Measurements from ENCODE around the gene CACNA1C. TPM values are rescaled to one million over a fixed set of nuclear protein-coding genes. Genes with fewer than 3 reads are reported as not detected.

The CACNA1C gene
- total RNA-seq, 4 donors from 2014 or later = 0.38 to 2.4 (median 1.4) TPM

DNA sequence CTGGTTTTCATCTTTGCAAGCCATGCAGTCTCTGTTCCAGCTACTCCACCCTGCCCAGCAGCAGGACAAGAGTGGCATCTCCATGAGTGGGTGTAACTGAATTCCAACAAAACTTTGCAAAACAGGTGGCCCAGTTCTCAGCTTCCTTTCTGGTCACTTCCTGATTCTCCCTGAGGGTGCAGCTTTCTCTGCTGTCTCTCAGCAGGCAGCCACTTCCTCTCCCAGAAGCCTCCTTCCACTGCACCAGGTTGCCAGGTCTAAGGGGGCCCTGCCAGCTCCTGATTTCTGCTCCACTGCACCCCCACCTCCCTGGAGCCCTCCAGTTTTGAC, 400.9 kb downstream of the CACNA1C start:
- no peak for DNase-seq (ENCODE audit: low spot score in 2 of 2)
- intact Hi-C loops (cut with DNase I; ENCODE audit: low total_unique reads) = no loop called here
- TF ChIP-seq, protein P1, sequence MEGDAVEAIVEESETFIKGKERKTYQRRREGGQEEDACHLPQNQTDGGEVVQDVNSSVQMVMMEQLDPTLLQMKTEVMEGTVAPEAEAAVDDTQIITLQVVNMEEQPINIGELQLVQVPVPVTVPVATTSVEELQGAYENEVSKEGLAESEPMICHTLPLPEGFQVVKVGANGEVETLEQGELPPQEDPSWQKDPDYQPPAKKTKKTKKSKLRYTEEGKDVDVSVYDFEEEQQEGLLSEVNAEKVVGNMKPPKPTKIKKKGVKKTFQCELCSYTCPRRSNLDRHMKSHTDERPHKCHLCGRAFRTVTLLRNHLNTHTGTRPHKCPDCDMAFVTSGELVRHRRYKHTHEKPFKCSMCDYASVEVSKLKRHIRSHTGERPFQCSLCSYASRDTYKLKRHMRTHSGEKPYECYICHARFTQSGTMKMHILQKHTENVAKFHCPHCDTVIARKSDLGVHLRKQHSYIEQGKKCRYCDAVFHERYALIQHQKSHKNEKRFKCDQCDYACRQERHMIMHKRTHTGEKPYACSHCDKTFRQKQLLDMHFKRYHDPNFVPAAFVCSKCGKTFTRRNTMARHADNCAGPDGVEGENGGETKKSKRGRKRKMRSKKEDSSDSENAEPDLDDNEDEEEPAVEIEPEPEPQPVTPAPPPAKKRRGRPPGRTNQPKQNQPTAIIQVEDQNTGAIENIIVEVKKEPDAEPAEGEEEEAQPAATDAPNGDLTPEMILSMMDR (IDR thresholded peaks at IDR 0.05) = no peak
- no peak for TF ChIP-seq POLR2A (IDR thresholded peaks at IDR 0.05)
- H3K4me3 ChIP-seq (ENCODE audit: low read depth, poor library complexity, severe bottlenecking) = no peak overlapping the region

DNA sequence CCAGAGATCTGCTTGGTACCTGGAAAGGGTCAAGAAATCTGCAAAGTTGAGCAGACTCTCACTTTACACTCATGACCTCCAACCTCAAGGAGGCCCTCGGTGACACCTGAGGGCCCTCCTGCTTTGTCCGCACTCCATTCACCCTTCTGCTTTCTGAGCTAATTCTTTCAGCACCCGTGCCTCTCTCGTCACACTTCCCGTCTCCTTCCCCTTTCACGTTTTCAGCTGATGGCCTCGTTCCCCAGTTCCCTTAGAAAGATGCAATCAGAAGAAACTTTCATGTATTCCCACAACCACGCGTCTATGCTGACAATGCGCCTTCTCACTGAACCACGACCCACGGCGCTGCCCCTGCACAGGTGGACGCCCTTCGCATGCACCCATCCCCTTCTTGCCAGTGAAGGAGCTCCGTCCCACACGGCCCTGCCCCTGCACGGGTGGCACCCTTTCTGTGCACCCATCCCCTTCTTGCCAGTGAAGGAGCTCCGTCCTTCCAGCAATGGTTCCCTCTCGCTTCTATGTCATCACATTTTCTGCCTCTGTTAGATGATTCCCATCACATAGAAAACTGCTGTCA, 401.9 kb downstream of the CACNA1C start:
- intact Hi-C loops (cut with DNase I; ENCODE audit: low total_unique reads) = no loop called here
- H3K4me3 ChIP-seq (ENCODE audit: low read depth, poor library complexity, severe bottlenecking) = no peak overlapping the region
- WGBS, 2 donors = 82 to 85% methylated on average over 20 of the region's 20 CpGs
- DNase-seq (ENCODE audit: low spot score in 2 of 2) = no peak
- TF ChIP-seq, protein P1 (IDR thresholded peaks at IDR 0.05) = no peak
- TF ChIP-seq POLR2A (IDR thresholded peaks at IDR 0.05) = no peak

DNA sequence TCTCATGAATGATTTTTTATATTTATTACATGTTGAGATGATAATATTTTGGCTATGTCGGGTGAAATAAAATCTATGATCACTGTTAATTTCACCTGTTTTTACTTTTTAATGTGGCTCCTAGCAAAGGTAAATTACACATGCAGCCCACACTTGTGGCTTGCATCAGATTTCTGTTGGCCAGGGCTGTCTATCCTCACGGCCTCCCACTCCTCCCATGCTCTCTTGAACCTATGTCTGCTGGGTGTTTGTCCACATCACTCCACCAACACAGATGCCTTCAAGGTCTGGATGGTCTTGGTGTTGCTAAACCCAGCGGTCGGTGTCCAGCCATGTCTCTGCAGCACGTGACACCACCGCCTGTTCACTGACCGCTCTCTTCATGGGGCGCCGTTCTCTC, 402.6 kb downstream of the CACNA1C start:
- DNase-seq (ENCODE audit: low spot score in 2 of 2) = no peak
- 94% methylated on average over 9 of the region's 9 CpGs for WGBS, 2 donors
- H3K4me3 ChIP-seq (ENCODE audit: low read depth, poor library complexity, severe bottlenecking) = no peak overlapping the region
- intact Hi-C loops (cut with DNase I; ENCODE audit: low total_unique reads) = no loop called here
- TF ChIP-seq, protein P1 (IDR thresholded peaks at IDR 0.05) = no peak
- TF ChIP-seq POLR2A (IDR thresholded peaks at IDR 0.05) = no peak

DNA sequence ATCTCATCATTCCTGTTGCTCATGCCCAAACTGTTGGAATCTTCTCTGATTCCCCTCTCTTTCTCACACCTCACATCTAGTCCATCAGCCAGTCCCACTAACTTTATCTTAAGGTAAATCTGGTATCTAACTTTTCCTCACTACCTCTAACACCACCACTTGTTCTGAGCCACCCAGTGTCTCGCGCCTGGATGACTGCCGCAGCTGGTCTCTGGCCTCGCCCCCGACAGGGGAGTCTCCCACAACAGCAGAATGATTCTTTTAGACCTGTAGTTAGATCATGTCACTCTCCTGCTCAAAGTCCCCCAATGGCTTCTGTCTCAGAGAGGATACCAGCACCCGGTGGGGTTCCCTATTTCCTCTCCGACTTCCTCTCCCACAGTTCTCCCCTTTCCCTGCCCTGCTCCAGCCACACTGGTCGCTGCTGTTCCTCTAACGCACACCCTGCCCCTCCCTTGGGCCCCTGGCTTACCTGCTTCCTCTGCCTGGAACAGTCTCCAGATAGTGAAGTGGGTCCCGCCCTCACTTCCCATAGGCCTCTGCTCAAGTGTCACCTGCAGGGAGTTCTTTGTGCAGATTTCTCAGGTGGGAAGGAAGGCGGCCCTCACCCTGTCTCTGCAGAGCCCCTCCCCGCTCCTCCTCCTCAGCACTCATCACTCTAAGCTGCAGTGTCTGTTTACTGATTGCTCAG, 403.5 kb downstream of the CACNA1C start:
- no peak for DNase-seq (ENCODE audit: low spot score in 2 of 2)
- WGBS, 2 donors = 76 to 83% methylated on average over 11 to 12 of the region's 12 CpGs
- no peak overlapping the region for H3K4me3 ChIP-seq (ENCODE audit: low read depth, poor library complexity, severe bottlenecking)
- intact Hi-C loops (cut with DNase I; ENCODE audit: low total_unique reads) = no loop called here
- TF ChIP-seq, protein P1 (IDR thresholded peaks at IDR 0.05) = no peak
- no peak for TF ChIP-seq POLR2A (IDR thresholded peaks at IDR 0.05)

DNA sequence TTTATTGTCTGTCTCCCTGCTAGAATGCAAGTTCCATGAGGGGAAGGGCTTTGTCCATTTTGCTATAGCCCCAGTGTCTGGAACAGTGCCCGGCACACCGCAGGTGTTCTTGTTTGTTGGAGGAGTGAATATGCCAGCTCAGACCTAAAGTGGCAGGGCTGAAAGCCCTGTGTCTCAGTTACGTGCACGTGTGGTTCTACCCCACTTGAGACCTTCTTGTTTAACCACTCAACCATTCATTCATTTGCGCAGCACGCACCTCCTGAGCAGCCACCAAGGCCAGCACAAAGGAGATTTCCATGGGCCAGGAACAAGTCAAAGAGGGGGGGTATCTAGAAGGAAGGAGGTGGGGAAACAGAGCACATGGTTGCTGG, 404.0 kb downstream of the CACNA1C start:
- 91 to 92% methylated on average over 6 of the region's 6 CpGs for WGBS, 2 donors
- intact Hi-C loops (cut with DNase I; ENCODE audit: low total_unique reads) = no loop called here
- H3K4me3 ChIP-seq (ENCODE audit: low read depth, poor library complexity, severe bottlenecking) = no peak overlapping the region
- TF ChIP-seq, protein P1 (IDR thresholded peaks at IDR 0.05) = no peak
- TF ChIP-seq POLR2A (IDR thresholded peaks at IDR 0.05) = no peak
- DNase-seq (ENCODE audit: low spot score in 2 of 2) = no peak
